Measurements from ENCODE around the gene GDPD3.

The GDPD3 gene

DNA sequence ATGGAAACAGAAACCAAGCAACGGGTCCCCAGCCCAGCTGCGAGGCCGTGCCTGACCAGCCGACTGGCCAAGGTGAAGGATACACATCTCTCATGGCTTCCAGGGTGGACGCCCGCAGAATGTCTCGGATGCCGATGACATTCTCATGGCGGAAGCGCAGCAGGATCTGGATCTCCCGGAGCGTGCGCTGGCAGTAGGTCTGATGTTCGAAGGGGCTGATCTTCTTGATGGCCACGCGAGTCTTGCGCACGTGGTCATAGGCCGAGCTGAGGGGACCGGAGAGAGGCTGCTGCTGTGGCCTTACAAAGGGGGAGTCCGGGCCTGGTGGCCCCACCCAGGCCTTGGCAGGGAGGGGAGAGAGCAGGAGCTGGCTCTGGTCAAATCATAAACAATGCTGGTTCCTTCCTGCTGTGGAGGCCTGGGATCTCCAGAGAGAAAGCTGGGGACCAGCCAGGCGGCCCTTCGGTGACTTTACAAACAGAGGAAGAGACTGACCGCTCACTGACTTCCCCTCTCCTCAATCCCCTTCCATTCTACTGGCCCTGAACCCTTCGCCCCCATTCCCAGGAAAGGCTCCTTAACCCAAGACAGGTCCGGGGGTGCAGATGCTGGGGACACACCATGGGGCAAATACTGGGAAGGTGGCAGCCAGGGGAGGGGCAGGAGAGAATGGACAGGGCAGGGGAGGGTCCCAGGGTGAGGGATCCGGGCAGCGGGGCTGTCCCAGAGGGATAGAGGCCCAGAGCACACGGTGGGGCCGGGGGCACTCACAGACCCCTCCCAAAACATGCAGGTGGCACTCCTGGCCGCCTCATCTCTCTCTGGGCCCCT lies 8.6 kb upstream of the GDPD3 start:
- no peak for ATAC-seq
- TF ChIP-seq, protein P1, sequence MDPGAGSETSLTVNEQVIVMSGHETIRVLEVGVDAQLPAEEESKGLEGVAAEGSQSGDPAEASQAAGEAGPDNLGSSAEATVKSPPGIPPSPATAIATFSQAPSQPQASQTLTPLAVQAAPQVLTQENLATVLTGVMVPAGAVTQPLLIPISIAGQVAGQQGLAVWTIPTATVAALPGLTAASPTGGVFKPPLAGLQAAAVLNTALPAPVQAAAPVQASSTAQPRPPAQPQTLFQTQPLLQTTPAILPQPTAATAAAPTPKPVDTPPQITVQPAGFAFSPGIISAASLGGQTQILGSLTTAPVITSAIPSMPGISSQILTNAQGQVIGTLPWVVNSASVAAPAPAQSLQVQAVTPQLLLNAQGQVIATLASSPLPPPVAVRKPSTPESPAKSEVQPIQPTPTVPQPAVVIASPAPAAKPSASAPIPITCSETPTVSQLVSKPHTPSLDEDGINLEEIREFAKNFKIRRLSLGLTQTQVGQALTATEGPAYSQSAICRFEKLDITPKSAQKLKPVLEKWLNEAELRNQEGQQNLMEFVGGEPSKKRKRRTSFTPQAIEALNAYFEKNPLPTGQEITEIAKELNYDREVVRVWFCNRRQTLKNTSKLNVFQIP (CRISPR knock-in tag; IDR thresholded peaks at IDR 0.05; ENCODE audit: borderline replicate concordance, low read depth), result no peak
- TF ChIP-seq OSR1 (CRISPR knock-in tag; IDR thresholded peaks at IDR 0.05) (no peak), RARB (CRISPR knock-in tag; IDR thresholded peaks at IDR 0.05) (no peak), GLIS3 (CRISPR knock-in tag; IDR thresholded peaks at IDR 0.05) (no peak), ZFP3 (CRISPR knock-in tag; IDR thresholded peaks at IDR 0.05) (no peak), ESRRG (CRISPR knock-in tag; IDR thresholded peaks at IDR 0.05) (no peak), ZNF8 (CRISPR knock-in tag; IDR thresholded peaks at IDR 0.05) (no peak), ISL1 (CRISPR knock-in tag; IDR thresholded peaks at IDR 0.05) (no peak), ZC3H10 (CRISPR knock-in tag; IDR thresholded peaks at IDR 0.05) (no peak), BACH2 (CRISPR knock-in tag; IDR thresholded peaks at IDR 0.05; ENCODE audit: borderline replicate concordance) (no peak), ARNTL (CRISPR knock-in tag; IDR thresholded peaks at IDR 0.05; ENCODE audit: borderline replicate concordance, low read depth) (no peak), TCF4 (CRISPR knock-in tag; IDR thresholded peaks at IDR 0.05; ENCODE audit: borderline replicate concordance) (no peak), ZNF70 (CRISPR knock-in tag; IDR thresholded peaks at IDR 0.05) (no peak), CSDC2 (CRISPR knock-in tag; IDR thresholded peaks at IDR 0.05) (no peak), PPARA (CRISPR knock-in tag; IDR thresholded peaks at IDR 0.05; ENCODE audit: borderline replicate concordance) (no peak)
- TF ChIP-seq, protein P2, sequence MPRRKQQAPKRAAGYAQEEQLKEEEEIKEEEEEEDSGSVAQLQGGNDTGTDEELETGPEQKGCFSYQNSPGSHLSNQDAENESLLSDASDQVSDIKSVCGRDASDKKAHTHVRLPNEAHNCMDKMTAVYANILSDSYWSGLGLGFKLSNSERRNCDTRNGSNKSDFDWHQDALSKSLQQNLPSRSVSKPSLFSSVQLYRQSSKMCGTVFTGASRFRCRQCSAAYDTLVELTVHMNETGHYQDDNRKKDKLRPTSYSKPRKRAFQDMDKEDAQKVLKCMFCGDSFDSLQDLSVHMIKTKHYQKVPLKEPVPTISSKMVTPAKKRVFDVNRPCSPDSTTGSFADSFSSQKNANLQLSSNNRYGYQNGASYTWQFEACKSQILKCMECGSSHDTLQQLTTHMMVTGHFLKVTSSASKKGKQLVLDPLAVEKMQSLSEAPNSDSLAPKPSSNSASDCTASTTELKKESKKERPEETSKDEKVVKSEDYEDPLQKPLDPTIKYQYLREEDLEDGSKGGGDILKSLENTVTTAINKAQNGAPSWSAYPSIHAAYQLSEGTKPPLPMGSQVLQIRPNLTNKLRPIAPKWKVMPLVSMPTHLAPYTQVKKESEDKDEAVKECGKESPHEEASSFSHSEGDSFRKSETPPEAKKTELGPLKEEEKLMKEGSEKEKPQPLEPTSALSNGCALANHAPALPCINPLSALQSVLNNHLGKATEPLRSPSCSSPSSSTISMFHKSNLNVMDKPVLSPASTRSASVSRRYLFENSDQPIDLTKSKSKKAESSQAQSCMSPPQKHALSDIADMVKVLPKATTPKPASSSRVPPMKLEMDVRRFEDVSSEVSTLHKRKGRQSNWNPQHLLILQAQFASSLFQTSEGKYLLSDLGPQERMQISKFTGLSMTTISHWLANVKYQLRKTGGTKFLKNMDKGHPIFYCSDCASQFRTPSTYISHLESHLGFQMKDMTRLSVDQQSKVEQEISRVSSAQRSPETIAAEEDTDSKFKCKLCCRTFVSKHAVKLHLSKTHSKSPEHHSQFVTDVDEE (CRISPR knock-in tag; IDR thresholded peaks at IDR 0.05), result no peak

DNA sequence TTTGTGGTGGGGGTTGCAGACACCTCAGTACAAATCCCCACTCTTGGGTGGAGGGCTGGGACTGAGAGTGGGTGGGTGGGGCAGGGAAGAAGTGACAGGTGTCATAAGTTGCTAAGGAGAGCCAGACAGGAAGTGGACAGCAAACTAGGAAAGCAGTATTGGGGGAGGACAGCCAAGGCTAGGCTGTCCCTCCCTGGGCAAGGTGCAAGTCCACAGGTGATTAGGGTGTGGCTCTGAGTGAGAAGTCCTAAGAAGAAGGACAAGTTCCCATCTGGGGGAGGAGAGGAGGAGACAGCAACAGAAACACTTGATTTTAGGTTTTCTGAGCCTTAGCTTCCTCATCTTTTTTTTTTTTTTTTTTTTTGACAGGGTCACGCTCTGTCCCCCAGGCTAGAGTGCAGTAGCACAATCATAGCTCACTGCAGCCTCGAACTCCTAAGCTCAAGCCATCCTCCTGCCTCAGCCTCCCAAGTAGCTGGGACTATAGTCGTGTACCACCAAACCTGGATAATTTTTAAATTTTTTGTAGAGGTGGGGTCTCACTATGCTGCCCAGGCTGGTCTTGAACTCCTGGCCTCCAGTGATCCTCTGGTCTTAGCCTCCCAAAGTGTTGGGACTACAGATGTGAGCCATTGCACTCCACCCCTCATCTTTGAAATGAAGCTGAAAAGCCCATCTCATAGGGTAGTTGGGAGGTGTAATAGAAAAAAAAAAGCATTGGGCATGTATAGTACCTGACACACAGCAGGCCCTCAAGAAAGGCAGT lies 7.2 kb upstream of the GDPD3 start:
- ATAC-seq, result no peak
- TF ChIP-seq ZNF565 (CRISPR knock-in tag; conservative IDR thresholded peaks at IDR 0.05; ENCODE audit: low read depth), result no peak

DNA sequence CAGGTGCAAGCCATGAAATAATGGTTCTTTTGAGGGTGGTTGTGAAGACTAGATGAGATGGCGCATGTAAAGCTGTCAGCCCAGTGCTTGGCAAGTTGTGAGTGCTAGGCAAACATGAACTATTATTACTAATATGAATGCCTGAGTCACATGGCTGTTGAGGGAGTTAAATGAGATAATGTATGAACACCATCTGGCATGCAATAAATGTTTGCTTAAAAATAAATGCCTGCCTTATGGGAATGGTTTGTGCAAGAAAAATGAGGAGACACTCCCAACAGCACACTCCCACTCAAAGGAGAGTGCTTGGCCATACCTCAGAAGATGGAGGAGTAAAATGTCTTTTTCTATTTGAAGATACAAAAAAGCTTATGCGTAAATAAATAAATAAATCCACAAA lies 6.1 kb upstream of the GDPD3 start:
- TF ChIP-seq ZC3H10 (CRISPR knock-in tag; IDR thresholded peaks at IDR 0.05) (no peak), ZNF565 (CRISPR knock-in tag; conservative IDR thresholded peaks at IDR 0.05; ENCODE audit: low read depth) (no peak), BACH2 (CRISPR knock-in tag; IDR thresholded peaks at IDR 0.05; ENCODE audit: borderline replicate concordance) (no peak), ARNTL (CRISPR knock-in tag; IDR thresholded peaks at IDR 0.05; ENCODE audit: borderline replicate concordance, low read depth) (no peak), ISL1 (CRISPR knock-in tag; IDR thresholded peaks at IDR 0.05) (no peak), ZFP30 (CRISPR knock-in tag; IDR thresholded peaks at IDR 0.05) (no peak), TOX (CRISPR knock-in tag; IDR thresholded peaks at IDR 0.05; ENCODE audit: borderline replicate concordance) (no peak), ZNF8 (CRISPR knock-in tag; IDR thresholded peaks at IDR 0.05) (no peak), TCF4 (CRISPR knock-in tag; IDR thresholded peaks at IDR 0.05; ENCODE audit: borderline replicate concordance) (no peak)
- TF ChIP-seq, protein P1 (CRISPR knock-in tag; IDR thresholded peaks at IDR 0.05; ENCODE audit: borderline replicate concordance, low read depth), result no peak
- TF ChIP-seq, protein P3, sequence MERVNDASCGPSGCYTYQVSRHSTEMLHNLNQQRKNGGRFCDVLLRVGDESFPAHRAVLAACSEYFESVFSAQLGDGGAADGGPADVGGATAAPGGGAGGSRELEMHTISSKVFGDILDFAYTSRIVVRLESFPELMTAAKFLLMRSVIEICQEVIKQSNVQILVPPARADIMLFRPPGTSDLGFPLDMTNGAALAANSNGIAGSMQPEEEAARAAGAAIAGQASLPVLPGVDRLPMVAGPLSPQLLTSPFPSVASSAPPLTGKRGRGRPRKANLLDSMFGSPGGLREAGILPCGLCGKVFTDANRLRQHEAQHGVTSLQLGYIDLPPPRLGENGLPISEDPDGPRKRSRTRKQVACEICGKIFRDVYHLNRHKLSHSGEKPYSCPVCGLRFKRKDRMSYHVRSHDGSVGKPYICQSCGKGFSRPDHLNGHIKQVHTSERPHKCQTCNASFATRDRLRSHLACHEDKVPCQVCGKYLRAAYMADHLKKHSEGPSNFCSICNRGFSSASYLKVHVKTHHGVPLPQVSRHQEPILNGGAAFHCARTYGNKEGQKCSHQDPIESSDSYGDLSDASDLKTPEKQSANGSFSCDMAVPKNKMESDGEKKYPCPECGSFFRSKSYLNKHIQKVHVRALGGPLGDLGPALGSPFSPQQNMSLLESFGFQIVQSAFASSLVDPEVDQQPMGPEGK (CRISPR knock-in tag; IDR thresholded peaks at IDR 0.05; ENCODE audit: borderline replicate concordance), result no peak
- ATAC-seq, result no peak

Data from SK-N-SH treated with all-trans-retinoic acid at 6 μM for 48 hours (cell line).